ENCODE data around the gene EFHD1. TPM values are rescaled to one million over a fixed set of nuclear protein-coding genes. Genes with fewer than 3 reads are reported as not detected.

Gene EFHD1
- total RNA-seq, 1 donor from 2014 or later: 2.7 TPM

GRCh38 chr2:232721882-232722281, 88.5 kb downstream of the EFHD1 start:
- no peak for TF ChIP-seq CTCF (IDR thresholded peaks at IDR 0.05; ENCODE audit: unreplicated experiment)
- H3K27ac Mint-ChIP-seq: peak overlapping the region; percentile 79
- H3K36me3 Mint-ChIP-seq (ENCODE audit: insufficient read depth): peaks cover 37% of the 10 kb centered on the region
- no peaks in the 10 kb centered on the region for H3K9me3 Mint-ChIP-seq (ENCODE audit: low read depth)
- H3K27me3 Mint-ChIP-seq: no peaks in the 10 kb centered on the region
- H3K4me3 Mint-ChIP-seq (ENCODE audit: low read depth): no peak overlapping the region
- no peak for DNase-seq (ENCODE audit: low spot score, unreplicated experiment)
- no peaks in the 10 kb centered on the region for H3K4me1 Mint-ChIP-seq (ENCODE audit: low read depth)

GRCh38 chr2:232723027-232723426, 89.6 kb downstream of the EFHD1 start:
- H3K4me1 Mint-ChIP-seq (ENCODE audit: low read depth): no peaks in the 10 kb centered on the region
- no peak for TF ChIP-seq CTCF (IDR thresholded peaks at IDR 0.05; ENCODE audit: unreplicated experiment)
- no peaks in the 10 kb centered on the region for H3K9me3 Mint-ChIP-seq (ENCODE audit: low read depth)
- no peaks in the 10 kb centered on the region for H3K27me3 Mint-ChIP-seq
- no peak overlapping the region for H3K27ac Mint-ChIP-seq
- H3K36me3 Mint-ChIP-seq (ENCODE audit: insufficient read depth): peaks cover 38% of the 10 kb centered on the region
- no peak overlapping the region for H3K4me3 Mint-ChIP-seq (ENCODE audit: low read depth)
- no peak for DNase-seq (ENCODE audit: low spot score, unreplicated experiment)

- no peak overlapping the region for H3K27ac Mint-ChIP-seq
- H3K4me1 Mint-ChIP-seq (ENCODE audit: low read depth): no peaks in the 10 kb centered on the region
- H3K9me3 Mint-ChIP-seq (ENCODE audit: low read depth): no peaks in the 10 kb centered on the region
- no peak overlapping the region for H3K4me3 Mint-ChIP-seq (ENCODE audit: low read depth)
- TF ChIP-seq CTCF (IDR thresholded peaks at IDR 0.05; ENCODE audit: unreplicated experiment): no peak
- DNase-seq (ENCODE audit: low spot score, unreplicated experiment): no peak
- H3K36me3 Mint-ChIP-seq (ENCODE audit: insufficient read depth): peaks cover 24% of the 10 kb centered on the region
- no peaks in the 10 kb centered on the region for H3K27me3 Mint-ChIP-seq
Observed at GRCh38 chr2:232728785-232729184, 95.4 kb downstream of the EFHD1 start.

GRCh38 chr2:232731470-232731869, 98.1 kb downstream of the EFHD1 start:
- no peak for DNase-seq (ENCODE audit: low spot score, unreplicated experiment)
- H3K36me3 Mint-ChIP-seq (ENCODE audit: insufficient read depth): peaks cover 18% of the 10 kb centered on the region
- TF ChIP-seq CTCF (IDR thresholded peaks at IDR 0.05; ENCODE audit: unreplicated experiment): no peak
- peak overlapping the region; percentile 62 for H3K27ac Mint-ChIP-seq
- H3K9me3 Mint-ChIP-seq (ENCODE audit: low read depth): no peaks in the 10 kb centered on the region
- H3K4me1 Mint-ChIP-seq (ENCODE audit: low read depth): no peaks in the 10 kb centered on the region
- no peaks in the 10 kb centered on the region for H3K27me3 Mint-ChIP-seq
- no peak overlapping the region for H3K4me3 Mint-ChIP-seq (ENCODE audit: low read depth)

Other genes starting within 250 kb of the EFHD1 start
- not detected in 2 replicates for gene ALPG, start 226.8 kb upstream of the EFHD1 start, total RNA-seq
- gene ALPI, start 177.5 kb upstream of the EFHD1 start, total RNA-seq: not detected in 2 replicates
- 2.0 and 2.9 TPM in 2 replicates for gene ECEL1, start 145.8 kb upstream of the EFHD1 start, total RNA-seq
- not detected in 2 replicates for gene PRSS56, start 113.2 kb upstream of the EFHD1 start, total RNA-seq
- gene CHRND, start 107.4 kb upstream of the EFHD1 start, total RNA-seq: 0.12 TPM in 1 of 2 replicates, not detected in the other
- gene CHRNG, start 93.9 kb upstream of the EFHD1 start, total RNA-seq: 0.42 TPM in 1 of 2 replicates, not detected in the other
- gene TIGD1, start 83.0 kb upstream of the EFHD1 start, total RNA-seq: 11.9 and 12.0 TPM in 2 replicates
- 78.5 and 81.9 TPM in 2 replicates for gene EIF4E2, start 82.9 kb upstream of the EFHD1 start, total RNA-seq
- 72.3 and 74.1 TPM in 2 replicates for gene GIGYF2, start 63.7 kb downstream of the EFHD1 start, total RNA-seq
- gene KCNJ13, start 143.0 kb downstream of the EFHD1 start, total RNA-seq: 0.89 and 1.0 TPM in 2 replicates
- gene SNORC, start 236.7 kb downstream of the EFHD1 start, total RNA-seq: 1.8 and 2.8 TPM in 2 replicates